Cardiac septum (tissue), 1 donor: ENCODE measurements around the gene RAD9B. TPM values are rescaled to one million over a fixed set of nuclear protein-coding genes. Genes with fewer than 3 reads are reported as not detected.

Experiments used
- DNase-seq: peaks from one replicate; pipeline ENCODE4 v3.0.0-alpha.2; 2020; ENCODE audit warnings: low spot score
- intact Hi-C: fragments of 100-400 bp; cut with DNase I; formaldehyde crosslinking; loops from one replicate; pipeline ENCODE4 v1.14.0; 2022
- total RNA-seq: library from RNA; stranded (reverse); fragmentation: NEBNext Ultra II Directional; extraction: Animal tissue kit (Norgen Biotek cat#: 25700); gene quantifications from one replicate; pipeline ENCODE4 v1.2.1, GENCODE V29; 2021
- donor health status: DM: no; HTN: no; CAD: no.

Gene RAD9B
- total RNA-seq, 1 donor from 2014 or later: 0.65 TPM

DNA sequence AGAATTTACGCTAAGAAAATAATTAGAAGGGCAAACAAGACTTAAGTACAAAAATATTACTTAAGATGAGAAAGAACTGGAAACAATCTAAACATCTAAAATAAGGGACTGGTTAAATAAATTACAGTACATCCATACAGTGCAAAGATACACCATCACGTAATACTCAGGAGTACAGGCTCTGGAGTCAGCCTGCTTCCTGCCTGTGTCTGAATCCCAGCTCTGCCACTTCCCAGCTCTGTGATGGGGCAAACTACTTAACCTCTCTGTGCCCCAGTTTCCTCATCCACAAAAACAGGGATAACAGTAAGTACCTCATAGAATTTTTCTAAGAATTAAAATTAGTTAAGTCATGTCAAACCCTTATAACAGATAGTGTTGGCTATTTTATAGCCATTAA is 45.0 kb downstream of the RAD9B start:
- DNase-seq: no peak
- intact Hi-C loops: no loop called here

DNA sequence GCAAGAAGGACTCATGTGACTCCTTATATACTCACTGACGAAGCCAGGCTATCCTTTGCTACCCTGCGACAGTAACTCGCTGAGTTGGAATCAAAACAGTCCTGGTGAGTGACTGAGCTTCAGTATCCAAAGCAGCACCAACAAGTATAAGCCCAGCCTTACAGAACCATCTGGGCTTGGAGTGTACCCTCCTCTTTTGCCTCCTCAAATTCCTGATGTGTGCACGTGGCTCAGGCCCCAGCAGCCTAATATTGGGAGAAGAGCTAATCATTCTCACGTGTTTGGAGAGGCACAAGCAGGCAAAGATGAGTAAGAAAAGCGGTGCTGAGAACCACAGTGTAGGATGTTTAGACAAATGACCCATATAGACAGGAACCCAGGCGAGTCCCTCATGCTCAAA is 46.5 kb downstream of the RAD9B start:
- DNase-seq: no peak
- intact Hi-C loops: no loop called here

DNA sequence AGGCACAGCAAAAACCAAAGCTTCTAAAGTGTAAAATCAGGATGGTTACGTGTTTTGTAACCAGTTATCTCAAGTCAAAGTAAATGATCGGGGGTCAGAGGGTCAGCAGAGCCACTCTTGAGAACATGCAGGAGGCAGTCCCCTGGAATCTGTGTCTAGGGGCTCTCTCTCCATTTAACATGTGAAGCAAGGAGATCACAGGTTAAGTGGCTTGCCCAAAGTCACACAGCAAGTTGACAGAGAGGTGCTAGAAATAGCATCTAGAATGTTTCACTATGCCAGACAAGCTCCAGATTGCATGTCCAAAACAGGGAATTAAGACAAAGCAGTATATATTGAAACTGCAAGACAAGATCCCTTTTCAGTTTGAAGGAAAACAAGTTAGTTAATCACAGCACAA is 47.6 kb downstream of the RAD9B start:
- DNase-seq: no peak
- intact Hi-C loops: loop anchor here (5.0 kb wide), 1 partner anchor 53 kb away; no protein-coding TSS in a partner anchor

DNA sequence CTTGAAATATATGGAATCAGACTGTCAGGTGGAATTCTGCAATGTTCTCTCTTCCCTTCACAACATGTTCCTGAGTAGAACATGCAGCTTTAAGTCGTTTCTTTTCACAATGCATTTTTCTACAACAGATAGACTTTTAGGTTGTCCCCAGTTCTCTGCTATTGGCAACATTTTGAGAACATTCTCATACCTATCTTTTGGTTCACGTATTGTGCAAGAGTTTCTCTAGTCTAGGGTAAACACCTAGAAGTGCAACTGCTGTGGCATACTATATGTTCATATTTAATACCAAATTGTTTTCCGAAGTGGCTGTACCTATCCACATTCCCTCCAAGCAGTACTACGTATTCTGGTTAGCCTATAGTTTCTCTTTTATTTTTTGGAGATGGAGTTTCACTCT is 48.9 kb downstream of the RAD9B start:
- intact Hi-C loops: loop anchor here (5.0 kb wide), 1 partner anchor 51 kb away; no protein-coding TSS in a partner anchor
- DNase-seq: no peak

Other genes starting within 250 kb of the RAD9B start
- 918 TPM for gene ATP2A2, start 221.1 kb upstream of the RAD9B start, total RNA-seq
- 35.3 TPM for gene ANAPC7, start 98.6 kb upstream of the RAD9B start, total RNA-seq
- 102 TPM for gene ARPC3, start 52.0 kb upstream of the RAD9B start, total RNA-seq
- gene GPN3, start 34.1 kb upstream of the RAD9B start, total RNA-seq: 27.1 TPM
- 4.7 TPM for gene FAM216A, start 33.5 kb upstream of the RAD9B start, total RNA-seq
- 76.3 TPM for gene VPS29, start 220 bp upstream of the RAD9B start, total RNA-seq
- gene PPTC7, start 81.0 kb downstream of the RAD9B start, total RNA-seq: 55.0 TPM
- gene TCTN1, start 111.8 kb downstream of the RAD9B start, total RNA-seq: 20.7 TPM
- gene HVCN1, start 186.8 kb downstream of the RAD9B start, total RNA-seq: 3.5 TPM
- gene PPP1CC, start 240.6 kb downstream of the RAD9B start, total RNA-seq: 102 TPM